Measurements from ENCODE around the gene PIGR. TPM values are rescaled to one million over a fixed set of nuclear protein-coding genes. Genes with fewer than 3 reads are reported as not detected.
A peak's percentile ranks its signal among the peaks of the same experiment; 100 is the strongest.

Gene PIGR
- total RNA-seq, 1 donor from 2014 or later: 813 TPM

- Histone ChIP-seq H3K4me3 (no peak overlapping the region), H3K27me3 (ENCODE audit: low read depth) (no peaks in the 10 kb centered on the region), H3K4me1 (peaks cover 28% of the 10 kb centered on the region), H3K9me3 (no peaks in the 10 kb centered on the region), H3K36me3 (no peaks in the 10 kb centered on the region), H3K27ac (peak overlapping the region; percentile 58)
- TF ChIP-seq CTCF (IDR thresholded peaks at IDR 0.05): no peak
- no peak for DNase-seq
- ATAC-seq: peak in 1 of 2 donors; percentile 43
- intact Hi-C loops (cut with DNase I): no loop called here
Observed at GRCh38 chr1:206954459-206955342, 8.4 kb upstream of the PIGR start.

- no peaks in the 10 kb centered on the region for H3K9me3 ChIP-seq
- intact Hi-C loops (cut with DNase I): no loop called here
- H3K36me3 ChIP-seq: no peaks in the 10 kb centered on the region
- H3K27me3 ChIP-seq (ENCODE audit: low read depth): no peaks in the 10 kb centered on the region
- H3K4me3 ChIP-seq: no peak overlapping the region
- no peak for DNase-seq
- no peak for TF ChIP-seq CTCF (IDR thresholded peaks at IDR 0.05)
- H3K4me1 ChIP-seq: peaks cover 28% of the 10 kb centered on the region
- peak overlapping the region; percentile 58 for H3K27ac ChIP-seq
- ATAC-seq: peak; percentile 51 to 73
Observed at GRCh38 chr1:206953626-206954025, 7.4 kb upstream of the PIGR start.

- Histone ChIP-seq H3K27me3 (ENCODE audit: low read depth) (no peaks in the 10 kb centered on the region), H3K4me1 (peaks cover 28% of the 10 kb centered on the region), H3K36me3 (no peaks in the 10 kb centered on the region), H3K27ac (peak overlapping the region; percentile 58), H3K4me3 (no peak overlapping the region), H3K9me3 (no peaks in the 10 kb centered on the region)
- intact Hi-C loops (cut with DNase I): no loop called here
- TF ChIP-seq CTCF (IDR thresholded peaks at IDR 0.05): no peak
- ATAC-seq (peak; percentile 24 to 61), DNase-seq (peak; percentile 76)
Observed at GRCh38 chr1:206953126-206953525, 6.9 kb upstream of the PIGR start.

- H3K36me3 ChIP-seq: no peaks in the 10 kb centered on the region
- H3K4me1 ChIP-seq: peaks cover 28% of the 10 kb centered on the region
- intact Hi-C loops (cut with DNase I): no loop called here
- no peak for TF ChIP-seq CTCF (IDR thresholded peaks at IDR 0.05)
- peak overlapping the region; percentile 58 for H3K27ac ChIP-seq
- H3K9me3 ChIP-seq: no peaks in the 10 kb centered on the region
- no peak for DNase-seq
- ATAC-seq: peak; percentile 30 to 39
- H3K27me3 ChIP-seq (ENCODE audit: low read depth): no peaks in the 10 kb centered on the region
- no peak overlapping the region for H3K4me3 ChIP-seq
Observed at GRCh38 chr1:206952171-206952570, 5.9 kb upstream of the PIGR start.

- H3K27ac ChIP-seq: no peak overlapping the region
- no peaks in the 10 kb centered on the region for H3K9me3 ChIP-seq
- DNase-seq (no peak), ATAC-seq (no peak)
- H3K27me3 ChIP-seq (ENCODE audit: low read depth): no peaks in the 10 kb centered on the region
- no peak overlapping the region for H3K4me3 ChIP-seq
- no peaks in the 10 kb centered on the region for H3K36me3 ChIP-seq
- intact Hi-C loops (cut with DNase I): no loop called here
- TF ChIP-seq CTCF (IDR thresholded peaks at IDR 0.05): no peak
- H3K4me1 ChIP-seq: peaks cover 28% of the 10 kb centered on the region
Observed at GRCh38 chr1:206951318-206952100, 5.2 kb upstream of the PIGR start.

All from lower lobe of right lung (tissue), 2 donors.